ENCODE measurements around the gene NTM. TPM values are rescaled to one million over a fixed set of nuclear protein-coding genes. Genes with fewer than 3 reads are reported as not detected.

NTM gene
- total and polyA plus RNA-seq, 2 of the 8 experiments (the other 6 are each of a cell fraction or from before 2014, with no cell fraction given), result 13.4 to 20.0 TPM

DNA sequence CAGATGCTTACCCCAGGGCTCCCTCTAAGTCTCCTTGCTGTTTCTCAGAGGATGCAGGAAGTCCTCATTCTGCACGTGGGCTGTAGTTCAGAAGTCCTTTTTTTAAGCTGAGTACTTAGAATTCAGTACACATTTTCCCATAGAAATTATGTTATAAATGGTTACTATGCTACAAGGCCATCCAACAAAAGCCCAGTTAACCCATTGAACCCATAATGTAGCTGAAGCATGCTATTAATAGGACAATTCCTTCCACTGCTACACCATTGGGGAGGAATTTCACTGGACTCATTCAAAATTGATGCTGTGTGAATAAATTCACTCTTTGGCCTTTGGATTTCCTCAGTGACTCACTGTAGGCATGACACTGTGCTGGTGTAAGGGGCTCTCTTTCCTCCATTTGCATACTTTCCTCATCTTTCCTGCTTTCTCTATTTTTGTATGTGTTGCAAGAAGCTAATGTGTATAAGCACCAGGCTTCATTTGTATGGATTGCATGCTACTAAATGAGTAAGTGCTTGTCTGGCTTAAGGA is 148.0 kb downstream of the NTM start:
- no peak overlapping the region for H3K27ac ChIP-seq (ENCODE audit: low read depth, low read length)
- no peak overlapping the region for H3K23ac ChIP-seq (ENCODE audit: insufficient read length)
- no peak overlapping the region for H3K18ac ChIP-seq (ENCODE audit: extremely low read depth, low read length)
- no peak overlapping the region for H3K4ac ChIP-seq (replicated peaks; ENCODE audit: insufficient read length, low read depth, low read length)
- no peaks in the 10 kb centered on the region for H3K79me1 ChIP-seq (ENCODE audit: low read depth, low read length)
- WGBS, 2 experiments (ENCODE audit: extremely low coverage in 1 of 2, insufficient coverage in 1 of 2, insufficient read length in 1 of 2, insufficient replicate concordance in 2 of 2, low coverage in 1 of 2, low lambda C conversion rate in 2 of 2, missing lambda C conversion rate in 1 of 2), result 53% methylated on average over 1 of the region's 1 CpG; no CpG with 5 or more reads in 1 of the 2 experiments
- H3K23me2 ChIP-seq (ENCODE audit: low read depth, low read length), result no peaks in the 10 kb centered on the region
- H3K36me3 ChIP-seq (ENCODE audit: control insufficient read depth in 2 of 4, insufficient read depth in 4 of 4, low read length in 3 of 4), result no peaks in the 10 kb centered on the region
- no peak overlapping the region for H2BK5ac ChIP-seq (ENCODE audit: low read depth, low read length)
- no peak overlapping the region for H4K8ac ChIP-seq (ENCODE audit: extremely low read depth, insufficient read depth, low read length)
- DNase-seq (ENCODE audit: low read depth in 1 of 2, low spot score in 2 of 2) (no peak), FAIRE-seq (no peak)
- no peaks in the 10 kb centered on the region for H4K20me1 ChIP-seq (replicated peaks in 1 of 2; ENCODE audit: control insufficient read depth in 1 of 2, insufficient read depth in 2 of 2, low read length in 2 of 2)
- ChIA-PET CTCF (ENCODE audit: partially characterized antibody) (interaction anchor here (1.1 to 1.8 kb wide), 5 partner anchors 15 to 482 kb away, joined by 3 to 4 read pairs (median 4); no protein-coding TSS in a partner anchor), POLR2A (ENCODE audit: partially characterized antibody) (no interaction called here)
- no peak overlapping the region for H4K91ac ChIP-seq (replicated peaks; ENCODE audit: insufficient read length, low read length)
- H2BK12ac ChIP-seq (ENCODE audit: low read depth, low read length), result no peak overlapping the region
- no peaks in the 10 kb centered on the region for H3K27me3 ChIP-seq (replicated peaks in 1 of 4; ENCODE audit: control insufficient read depth in 3 of 4, extremely low read depth in 1 of 4, insufficient read depth in 3 of 4, low read length in 3 of 4)
- H3K4me3 ChIP-seq (ENCODE audit: extremely low read depth in 1 of 4, insufficient read depth in 2 of 4, low read depth in 3 of 4, low read length in 4 of 4), result no peak overlapping the region
- H2BK15ac ChIP-seq (ENCODE audit: low read length), result no peak overlapping the region
- H2BK20ac ChIP-seq (ENCODE audit: low read length), result no peak overlapping the region
- no peak overlapping the region for H2AFZ ChIP-seq (ENCODE audit: low read length)
- H2BK120ac ChIP-seq (replicated peaks; ENCODE audit: low read depth, low read length), result no peak overlapping the region
- H3K14ac ChIP-seq (ENCODE audit: insufficient read length), result no peak overlapping the region
- H3K9me3 ChIP-seq (ENCODE audit: insufficient read depth in 2 of 2, low read depth in 1 of 2, low read length in 1 of 2), result no peaks in the 10 kb centered on the region
- H3K79me2 ChIP-seq (ENCODE audit: control insufficient read depth in 1 of 2, insufficient read depth in 2 of 2, low read length in 2 of 2), result no peaks in the 10 kb centered on the region
- H3K56ac ChIP-seq (replicated peaks; ENCODE audit: insufficient read length, low read depth, low read length), result no peak overlapping the region
- H4K5ac ChIP-seq (ENCODE audit: insufficient read length, low read depth, low read length), result no peak overlapping the region
- H3K4me1 ChIP-seq (replicated peaks in 1 of 4; ENCODE audit: control insufficient read depth in 3 of 4, insufficient read depth in 4 of 4, low read length in 3 of 4), result no peaks in the 10 kb centered on the region
- H3K9ac ChIP-seq (replicated peaks in 1 of 4; ENCODE audit: extremely low read depth in 1 of 4, low read depth in 3 of 4, low read length in 3 of 4), result no peak overlapping the region
- no peak overlapping the region for H2AK5ac ChIP-seq (ENCODE audit: low read depth, low read length)
- no peak overlapping the region for H3K4me2 ChIP-seq (ENCODE audit: insufficient read depth in 1 of 2, low read depth in 2 of 2, low read length in 2 of 2)
- TF ChIP-seq BRCA1 (IDR thresholded peaks at IDR 0.05; ENCODE audit: low read depth, low read length) (no peak), ASH2L (IDR thresholded peaks at IDR 0.05; ENCODE audit: low read length) (no peak), SP4 (IDR thresholded peaks at IDR 0.05; ENCODE audit: low read length) (no peak), TCF12 (IDR thresholded peaks at IDR 0.05; ENCODE audit: low read depth, low read length) (no peak), PHF8 (conservative IDR thresholded peaks at IDR 0.05; ENCODE audit: low read depth, low read length) (no peak), RAD21 (IDR thresholded peaks at IDR 0.05 in 1 of 2, conservative IDR thresholded peaks at IDR 0.05 in 1 of 2; ENCODE audit: low read depth in 2 of 2, low read length in 2 of 2) (no peak), CBX8 (IDR thresholded peaks at IDR 0.05; ENCODE audit: borderline replicate concordance, low read depth, low read length) (no peak), EGR1 (IDR thresholded peaks at IDR 0.05; ENCODE audit: borderline replicate concordance, low read depth, low read length) (no peak), SP1 (IDR thresholded peaks at IDR 0.05; ENCODE audit: low read depth, low read length) (no peak), CBX5 (IDR thresholded peaks at IDR 0.05; ENCODE audit: low read depth, low read length) (no peak), SIRT6 (IDR thresholded peaks at IDR 0.05; ENCODE audit: low read length) (no peak), BACH1 (IDR thresholded peaks at IDR 0.05; ENCODE audit: low read length) (no peak), FOSL1 (IDR thresholded peaks at IDR 0.05; ENCODE audit: insufficient read depth, low read depth, low read length) (no peak), SRF (IDR thresholded peaks at IDR 0.05; ENCODE audit: low read depth, low read length) (no peak)
- TF ChIP-seq, protein P1, sequence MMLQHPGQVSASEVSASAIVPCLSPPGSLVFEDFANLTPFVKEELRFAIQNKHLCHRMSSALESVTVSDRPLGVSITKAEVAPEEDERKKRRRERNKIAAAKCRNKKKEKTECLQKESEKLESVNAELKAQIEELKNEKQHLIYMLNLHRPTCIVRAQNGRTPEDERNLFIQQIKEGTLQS (IDR thresholded peaks at IDR 0.05; ENCODE audit: insufficient read depth, low read depth, low read length), result no peak
